Mucosa of stomach (tissue), 1 donor: Measurements from ENCODE around the gene TXNDC16.

ENCODE experiments used
- H3K27me3 ChIP-seq: one replicate; pipeline ENCODE4 v1.7.0; 2013; ENCODE audit warnings: mild to moderate bottlenecking, low read length; ENCODE audit not compliant: control insufficient read depth, insufficient read depth
- H3K36me3 ChIP-seq: one replicate; pipeline ENCODE4 v1.7.0; 2013; ENCODE audit warnings: low read length; ENCODE audit not compliant: control insufficient read depth, insufficient read depth
- H3K4me1 ChIP-seq: one replicate; pipeline ENCODE4 v1.7.0; 2013; ENCODE audit warnings: mild to moderate bottlenecking, low read length; ENCODE audit not compliant: control insufficient read depth, insufficient read depth
- H3K4me3 ChIP-seq: one replicate; pipeline ENCODE4 v1.7.0; 2013; ENCODE audit warnings: low read length
- H3K9ac ChIP-seq: one replicate; pipeline ENCODE4 v1.7.0; 2013; ENCODE audit warnings: mild to moderate bottlenecking, low read length, moderate library complexity
- H3K9me3 ChIP-seq: one replicate; pipeline ENCODE4 v1.7.0; 2013; ENCODE audit warnings: mild to moderate bottlenecking, low read length, moderate library complexity; ENCODE audit not compliant: control insufficient read depth
- donor health status: Pancreatic carcinoma.

The TXNDC16 gene

GRCh38 chr14:52464175-52464574 lies 88.1 kb downstream of the TXNDC16 start:
- Histone ChIP-seq H3K36me3 (no peaks in the 10 kb centered on the region), H3K4me1 (peaks cover 5% of the 10 kb centered on the region)

DNA sequence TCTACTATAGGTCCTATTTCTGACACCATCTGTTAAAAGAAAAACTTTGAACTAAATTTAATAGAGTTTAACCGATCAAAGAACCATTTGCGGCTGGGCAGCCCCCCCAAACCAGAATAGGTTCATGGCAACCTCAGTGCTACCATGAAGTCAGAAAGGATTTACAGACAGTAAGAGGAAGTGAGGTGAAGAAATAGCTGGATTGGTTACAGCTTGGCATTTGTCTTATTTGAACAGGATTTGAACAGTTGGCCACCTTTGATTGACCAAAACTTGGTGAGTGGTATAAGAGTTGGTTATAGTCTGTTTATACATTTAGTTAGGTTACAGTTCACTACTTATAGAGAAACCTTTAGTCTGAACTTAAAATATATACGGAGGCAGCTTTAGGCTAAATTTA lies 88.9 kb downstream of the TXNDC16 start:
- Histone ChIP-seq H3K9me3 (no peaks in the 10 kb centered on the region), H3K4me3 (no peak overlapping the region), H3K9ac (no peak overlapping the region), H3K27me3 (no peaks in the 10 kb centered on the region), H3K36me3 (no peaks in the 10 kb centered on the region), H3K4me1 (peaks cover 5% of the 10 kb centered on the region)

More at GRCh38 chr14:52464175-52464574, 88.1 kb downstream of the TXNDC16 start:
- H3K27me3 ChIP-seq = no peaks in the 10 kb centered on the region
- no peaks in the 10 kb centered on the region for H3K9me3 ChIP-seq
- no peak overlapping the region for H3K4me3 ChIP-seq
- H3K9ac ChIP-seq = no peak overlapping the region

GRCh38 chr14:52461721-52462120 lies 90.6 kb downstream of the TXNDC16 start:
- Histone ChIP-seq H3K4me1 (peaks cover 5% of the 10 kb centered on the region), H3K4me3 (no peak overlapping the region), H3K36me3 (no peaks in the 10 kb centered on the region), H3K9ac (no peak overlapping the region), H3K27me3 (no peaks in the 10 kb centered on the region), H3K9me3 (no peaks in the 10 kb centered on the region)

- no peaks in the 10 kb centered on the region for H3K9me3 ChIP-seq
- H3K4me1 ChIP-seq = peaks cover 5% of the 10 kb centered on the region
- no peak overlapping the region for H3K9ac ChIP-seq
- no peaks in the 10 kb centered on the region for H3K36me3 ChIP-seq
- H3K4me3 ChIP-seq = no peak overlapping the region
- H3K27me3 ChIP-seq = no peaks in the 10 kb centered on the region
These were observed 93.6 kb downstream of the TXNDC16 start for GRCh38 chr14:52458721-52459085.

- no peak overlapping the region for H3K4me3 ChIP-seq
- no peaks in the 10 kb centered on the region for H3K36me3 ChIP-seq
- no peaks in the 10 kb centered on the region for H3K4me1 ChIP-seq
- no peaks in the 10 kb centered on the region for H3K27me3 ChIP-seq
- H3K9me3 ChIP-seq = no peaks in the 10 kb centered on the region
- no peak overlapping the region for H3K9ac ChIP-seq
These were observed 94.9 kb downstream of the TXNDC16 start for GRCh38 chr14:52457411-52457810.

- Histone ChIP-seq H3K4me3 (no peak overlapping the region), H3K9me3 (no peaks in the 10 kb centered on the region), H3K4me1 (no peaks in the 10 kb centered on the region), H3K36me3 (no peaks in the 10 kb centered on the region), H3K27me3 (no peaks in the 10 kb centered on the region), H3K9ac (no peak overlapping the region)
These were observed 96.8 kb downstream of the TXNDC16 start for GRCh38 chr14:52455291-52456088.

GRCh38 chr14:52447236-52447635 lies 105.1 kb downstream of the TXNDC16 start:
- H3K4me3 ChIP-seq = no peak overlapping the region
- H3K27me3 ChIP-seq = no peaks in the 10 kb centered on the region
- no peaks in the 10 kb centered on the region for H3K9me3 ChIP-seq
- H3K36me3 ChIP-seq = no peaks in the 10 kb centered on the region
- H3K9ac ChIP-seq = no peak overlapping the region
- no peaks in the 10 kb centered on the region for H3K4me1 ChIP-seq

DNA sequence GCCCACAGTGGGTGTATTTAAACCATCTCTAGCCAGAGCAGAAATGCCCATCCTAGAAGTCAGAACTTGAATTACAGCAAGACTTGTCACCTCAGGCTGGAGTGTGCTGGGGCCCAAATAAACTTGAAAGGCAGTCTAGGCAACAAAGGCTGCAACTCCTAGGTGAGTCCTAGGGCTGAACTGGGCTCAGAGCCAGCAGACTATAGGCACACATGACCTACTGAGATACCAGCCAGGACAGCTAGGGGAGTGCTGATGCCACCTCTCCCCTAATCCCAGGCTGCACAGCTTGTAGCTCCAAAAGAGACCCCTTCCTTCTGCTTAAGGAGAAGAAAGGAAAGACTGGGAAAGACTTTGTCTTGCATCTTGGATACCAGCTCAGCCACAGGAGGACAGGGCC lies 106.0 kb downstream of the TXNDC16 start:
- no peaks in the 10 kb centered on the region for H3K36me3 ChIP-seq
- no peak overlapping the region for H3K9ac ChIP-seq
- no peak overlapping the region for H3K4me3 ChIP-seq
- no peaks in the 10 kb centered on the region for H3K4me1 ChIP-seq
- H3K27me3 ChIP-seq = no peaks in the 10 kb centered on the region
- H3K9me3 ChIP-seq = no peaks in the 10 kb centered on the region

- Histone ChIP-seq H3K9ac (no peak overlapping the region), H3K9me3 (no peaks in the 10 kb centered on the region), H3K4me3 (no peak overlapping the region), H3K4me1 (no peaks in the 10 kb centered on the region), H3K27me3 (no peaks in the 10 kb centered on the region), H3K36me3 (no peaks in the 10 kb centered on the region)
These were observed 108.8 kb downstream of the TXNDC16 start for GRCh38 chr14:52443506-52443905.

DNA sequence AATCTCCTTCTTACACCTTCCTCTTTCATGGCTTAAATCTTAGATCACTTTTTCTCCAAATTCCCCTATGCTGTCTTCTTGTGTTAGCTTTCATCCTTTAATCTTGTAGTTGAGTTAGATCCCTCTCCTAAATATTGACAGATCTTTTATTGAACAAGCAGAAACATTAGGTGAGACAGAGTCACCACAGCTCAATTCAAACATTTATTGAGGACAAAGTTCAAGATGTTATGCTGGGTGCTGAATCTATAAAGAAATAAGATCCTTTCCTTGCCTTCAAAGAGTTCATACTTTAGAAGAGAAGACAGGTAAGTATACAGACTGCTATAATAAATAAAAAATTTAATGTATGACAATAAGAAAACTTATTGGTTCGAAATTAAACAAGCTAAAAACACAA lies 109.7 kb downstream of the TXNDC16 start:
- no peaks in the 10 kb centered on the region for H3K27me3 ChIP-seq

DNA sequence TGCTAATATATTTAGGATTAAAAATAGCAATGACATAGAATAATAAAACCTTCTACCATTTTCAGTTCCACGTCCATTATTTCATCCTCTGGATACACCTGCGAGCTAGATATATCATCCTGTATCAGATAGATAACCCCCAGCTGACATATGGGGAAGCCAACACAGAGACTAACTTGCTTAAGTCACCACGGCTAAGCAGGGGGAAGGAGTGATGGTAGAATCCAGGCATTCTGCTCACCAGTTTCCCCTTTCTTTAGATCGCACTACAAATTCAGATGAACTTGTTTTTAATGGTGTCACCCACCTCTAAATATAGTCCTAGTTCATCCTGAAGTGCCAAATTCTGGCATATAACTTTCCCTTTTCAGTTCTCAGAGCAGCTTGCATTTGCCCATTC lies 110.1 kb downstream of the TXNDC16 start:
- Histone ChIP-seq H3K4me1 (no peaks in the 10 kb centered on the region), H3K9me3 (no peaks in the 10 kb centered on the region), H3K27me3 (no peaks in the 10 kb centered on the region), H3K4me3 (no peak overlapping the region), H3K36me3 (no peaks in the 10 kb centered on the region), H3K9ac (no peak overlapping the region)

More for the DNA sequence above, 109.7 kb downstream of the TXNDC16 start:
- Histone ChIP-seq H3K9ac (no peak overlapping the region), H3K36me3 (no peaks in the 10 kb centered on the region), H3K4me3 (no peak overlapping the region), H3K9me3 (no peaks in the 10 kb centered on the region), H3K4me1 (no peaks in the 10 kb centered on the region)

GRCh38 chr14:52439476-52439875 lies 112.8 kb downstream of the TXNDC16 start:
- no peaks in the 10 kb centered on the region for H3K9me3 ChIP-seq
- H3K4me3 ChIP-seq = no peak overlapping the region
- no peaks in the 10 kb centered on the region for H3K27me3 ChIP-seq
- H3K4me1 ChIP-seq = no peaks in the 10 kb centered on the region
- no peaks in the 10 kb centered on the region for H3K36me3 ChIP-seq
- no peak overlapping the region for H3K9ac ChIP-seq

- no peaks in the 10 kb centered on the region for H3K4me1 ChIP-seq
- no peak overlapping the region for H3K9ac ChIP-seq
- H3K36me3 ChIP-seq = no peaks in the 10 kb centered on the region
- H3K9me3 ChIP-seq = no peaks in the 10 kb centered on the region
- no peak overlapping the region for H3K4me3 ChIP-seq
- no peaks in the 10 kb centered on the region for H3K27me3 ChIP-seq
These were observed 117.3 kb downstream of the TXNDC16 start for GRCh38 chr14:52434955-52435354.
